OCI-LY3 (cell line): ENCODE measurements around the gene FNBP1L.

Source experiments
- EZH2phosphoT487 ChIP-seq: fragments of 200-600 bp; shearing (Covaris generic); IDR thresholded peaks from 2 replicates; pipeline ENCODE4 v1.6.1; 2018; ENCODE audit warnings: antibody characterized with exemption, mixed run types, low read depth
- TF ChIP-seq, protein P1 (sequence below): fragments of 200-600, 300-600 bp; sonication (generic); IDR thresholded peaks from 2 replicates; pipeline ENCODE4 v1.5.1; 2014; ENCODE audit warnings: antibody characterized with exemption, low read length, low read depth

DNA sequence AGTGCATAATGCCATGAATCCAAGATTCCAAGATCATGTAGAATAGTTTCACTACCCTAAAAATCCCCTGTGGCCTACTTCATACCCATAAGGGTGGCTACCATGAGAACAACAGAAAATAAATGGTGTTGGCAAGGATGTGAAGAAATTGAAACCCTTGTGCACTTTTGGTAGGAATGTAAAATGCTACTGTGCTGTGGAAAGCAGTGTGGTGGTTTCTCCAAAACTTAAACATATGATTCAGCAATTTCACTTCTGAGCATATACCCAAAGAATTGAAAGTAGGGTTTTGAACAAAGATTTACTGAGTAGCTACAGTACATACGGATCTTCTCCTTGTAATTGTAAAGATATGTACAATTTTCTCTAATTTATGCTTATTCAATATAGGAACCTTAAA, 16.0 kb downstream of the FNBP1L start:
- TF ChIP-seq, protein P1, sequence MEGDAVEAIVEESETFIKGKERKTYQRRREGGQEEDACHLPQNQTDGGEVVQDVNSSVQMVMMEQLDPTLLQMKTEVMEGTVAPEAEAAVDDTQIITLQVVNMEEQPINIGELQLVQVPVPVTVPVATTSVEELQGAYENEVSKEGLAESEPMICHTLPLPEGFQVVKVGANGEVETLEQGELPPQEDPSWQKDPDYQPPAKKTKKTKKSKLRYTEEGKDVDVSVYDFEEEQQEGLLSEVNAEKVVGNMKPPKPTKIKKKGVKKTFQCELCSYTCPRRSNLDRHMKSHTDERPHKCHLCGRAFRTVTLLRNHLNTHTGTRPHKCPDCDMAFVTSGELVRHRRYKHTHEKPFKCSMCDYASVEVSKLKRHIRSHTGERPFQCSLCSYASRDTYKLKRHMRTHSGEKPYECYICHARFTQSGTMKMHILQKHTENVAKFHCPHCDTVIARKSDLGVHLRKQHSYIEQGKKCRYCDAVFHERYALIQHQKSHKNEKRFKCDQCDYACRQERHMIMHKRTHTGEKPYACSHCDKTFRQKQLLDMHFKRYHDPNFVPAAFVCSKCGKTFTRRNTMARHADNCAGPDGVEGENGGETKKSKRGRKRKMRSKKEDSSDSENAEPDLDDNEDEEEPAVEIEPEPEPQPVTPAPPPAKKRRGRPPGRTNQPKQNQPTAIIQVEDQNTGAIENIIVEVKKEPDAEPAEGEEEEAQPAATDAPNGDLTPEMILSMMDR: no peak
- TF ChIP-seq EZH2phosphoT487: no peak
